Measurements from ENCODE around the gene LRRC8E. TPM values are rescaled to one million over a fixed set of nuclear protein-coding genes. Genes with fewer than 3 reads are reported as not detected.
"Not testable (repeated sequence)": the region's sequence is repeated elsewhere in the genome, so short reads cannot be mapped to it uniquely, and the experiment has no call there.

The LRRC8E gene
- total RNA-seq, 1 donor from 2014 or later: 0.53 TPM

DNA sequence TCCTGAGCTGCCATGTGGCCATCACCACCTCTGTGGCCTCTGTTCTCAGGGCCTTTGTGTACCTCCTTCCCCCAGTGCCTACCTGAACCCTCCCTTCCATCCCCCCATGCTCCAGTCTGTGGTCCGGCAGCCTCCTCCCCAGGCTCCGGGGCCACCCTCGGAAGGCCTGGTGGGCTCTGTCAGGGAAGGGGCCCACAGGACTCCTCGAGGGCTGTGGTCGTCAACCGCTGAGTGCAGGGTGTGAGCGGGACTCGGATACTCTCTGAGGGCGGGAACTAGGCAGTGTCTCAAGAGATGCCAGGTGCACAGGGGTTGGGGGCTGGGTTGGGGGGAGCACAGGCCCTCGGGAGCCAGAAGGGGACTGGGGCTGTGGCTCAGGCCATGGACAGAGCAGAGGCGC, 19.2 kb downstream of the LRRC8E start:
- no peak for DNase-seq (ENCODE audit: low read depth)

DNA sequence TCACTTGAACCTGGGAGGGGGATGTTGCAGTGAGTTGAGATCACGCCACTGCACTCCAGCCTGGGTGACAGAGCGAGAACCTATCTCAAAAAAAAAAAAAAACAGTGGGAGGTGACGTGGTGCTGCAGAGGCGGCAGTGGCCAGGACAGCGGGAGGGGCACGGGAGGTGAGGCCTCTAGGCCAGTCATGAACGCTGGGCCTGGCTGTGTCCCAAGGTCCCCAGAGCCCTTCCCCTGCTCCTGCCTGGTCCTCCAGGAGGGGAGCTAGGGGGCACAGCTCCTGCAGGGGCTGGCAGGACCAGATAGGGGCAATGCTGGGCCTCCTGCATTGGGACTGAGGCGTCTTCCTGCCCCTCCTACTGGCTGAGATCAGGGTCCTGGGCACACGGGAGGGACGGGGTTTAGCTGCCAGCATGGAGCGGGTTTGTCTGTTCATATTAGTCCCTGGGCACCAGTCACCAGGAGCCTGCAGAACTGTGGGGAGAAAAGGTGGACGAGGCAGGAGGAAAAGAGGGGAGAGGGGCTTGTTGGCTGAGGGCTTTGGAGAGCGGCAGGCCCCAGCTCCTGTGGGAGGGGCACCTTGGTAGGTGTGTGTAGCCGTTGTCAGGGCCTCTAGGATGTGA, 19.9 kb downstream of the LRRC8E start:
- DNase-seq (ENCODE audit: low read depth): no peak

DNA sequence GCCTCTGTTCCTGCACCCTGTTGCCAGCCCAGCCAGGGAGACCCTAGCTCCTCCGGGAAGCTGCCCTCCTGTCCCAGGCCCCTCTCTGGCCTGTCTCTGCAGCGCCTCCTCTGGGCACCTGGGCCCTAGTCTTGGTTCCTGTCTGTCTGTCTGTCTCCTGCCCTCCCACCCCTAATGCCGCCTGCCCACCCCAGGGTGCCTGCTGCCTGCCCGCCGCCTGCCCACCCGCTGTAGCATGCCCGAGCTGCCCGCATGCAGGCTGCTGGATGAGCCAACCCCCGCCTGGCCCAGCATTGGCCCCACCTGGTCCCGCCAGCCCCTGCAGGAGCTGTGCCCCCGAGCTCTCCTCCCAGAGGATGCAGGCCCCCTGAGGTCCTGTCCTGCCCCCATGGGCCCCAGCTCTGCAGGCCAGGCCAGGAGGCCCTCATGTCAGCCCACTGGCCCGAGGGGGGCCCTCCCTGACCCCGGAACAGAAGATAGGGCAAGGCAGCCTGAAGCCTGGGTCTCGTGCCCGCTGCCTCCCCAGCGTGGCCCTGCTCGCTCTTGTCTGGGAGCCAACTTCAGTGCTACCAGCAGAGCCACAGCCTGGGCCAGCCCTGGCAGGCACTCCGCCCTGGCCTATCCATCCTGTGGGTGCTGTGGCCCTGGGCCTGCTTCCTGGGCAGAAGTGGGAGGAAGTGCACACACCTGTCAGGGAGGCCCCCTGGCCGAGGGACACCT, 20.6 kb downstream of the LRRC8E start:
- DNase-seq (ENCODE audit: low read depth): no peak

DNA sequence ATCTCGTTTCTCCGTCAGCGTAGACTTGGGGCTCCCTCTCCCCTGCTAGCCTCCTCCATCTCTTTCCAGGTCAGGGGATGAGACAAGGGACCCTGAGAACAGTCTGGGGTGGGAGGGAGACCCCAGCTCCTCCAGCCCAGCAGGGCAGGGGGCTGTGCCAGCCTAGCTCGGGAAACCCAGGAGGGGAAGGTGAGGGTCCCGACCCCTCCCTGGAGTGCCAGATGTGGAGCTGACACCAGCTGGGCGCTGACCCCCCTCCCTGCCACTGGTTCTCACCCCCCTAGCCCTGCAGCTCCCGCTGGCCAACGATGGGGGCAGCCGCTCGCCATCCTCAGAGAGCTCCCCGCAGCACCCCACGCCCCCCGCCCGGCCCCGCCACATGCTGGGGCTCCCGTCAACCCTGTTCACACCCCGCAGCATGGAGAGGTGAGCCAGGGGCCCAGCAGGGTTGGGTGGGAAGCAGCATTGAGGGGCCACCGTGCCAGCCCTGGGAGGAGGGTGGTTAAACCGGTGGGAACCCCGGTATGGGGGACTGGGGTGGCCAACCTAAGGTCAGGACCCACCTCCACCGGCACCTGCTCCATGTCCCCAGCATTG, 21.3 kb downstream of the LRRC8E start:
- DNase-seq (ENCODE audit: low read depth): no peak

DNA sequence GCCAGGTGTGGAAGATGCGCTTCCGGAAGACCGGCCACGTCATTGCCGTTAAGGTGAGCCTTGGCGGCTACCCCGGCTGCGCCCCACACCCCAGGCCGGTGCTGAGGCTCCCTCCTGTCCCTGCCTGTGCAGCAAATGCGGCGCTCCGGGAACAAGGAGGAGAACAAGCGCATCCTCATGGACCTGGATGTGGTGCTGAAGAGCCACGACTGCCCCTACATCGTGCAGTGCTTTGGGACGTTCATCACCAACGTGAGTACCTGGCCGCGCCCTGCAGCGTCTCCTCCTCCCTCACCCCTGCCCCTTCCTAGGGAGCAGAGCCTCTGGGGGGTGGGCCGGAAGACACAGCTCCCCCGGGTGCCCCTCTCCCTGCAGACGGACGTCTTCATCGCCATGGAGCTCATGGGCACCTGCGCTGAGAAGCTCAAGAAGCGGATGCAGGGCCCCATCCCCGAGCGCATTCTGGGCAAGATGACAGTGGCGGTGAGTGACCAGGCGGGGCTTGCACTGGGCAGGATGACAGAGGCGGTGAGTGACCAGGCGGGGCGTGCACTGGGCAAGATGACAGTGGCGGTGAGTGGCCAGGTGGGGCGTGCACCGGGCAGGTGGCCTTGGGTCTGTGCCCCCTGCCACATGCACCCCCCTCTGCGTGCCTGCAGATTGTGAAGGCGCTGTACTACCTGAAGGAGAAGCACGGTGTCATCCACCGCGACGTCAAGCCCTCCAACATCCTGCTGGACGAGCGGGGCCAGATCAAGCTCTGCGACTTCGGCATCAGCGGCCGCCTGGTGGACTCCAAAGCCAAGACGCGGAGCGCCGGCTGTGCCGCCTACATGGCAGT, 22.2 kb downstream of the LRRC8E start:
- no peak for DNase-seq (ENCODE audit: low read depth)

DNA sequence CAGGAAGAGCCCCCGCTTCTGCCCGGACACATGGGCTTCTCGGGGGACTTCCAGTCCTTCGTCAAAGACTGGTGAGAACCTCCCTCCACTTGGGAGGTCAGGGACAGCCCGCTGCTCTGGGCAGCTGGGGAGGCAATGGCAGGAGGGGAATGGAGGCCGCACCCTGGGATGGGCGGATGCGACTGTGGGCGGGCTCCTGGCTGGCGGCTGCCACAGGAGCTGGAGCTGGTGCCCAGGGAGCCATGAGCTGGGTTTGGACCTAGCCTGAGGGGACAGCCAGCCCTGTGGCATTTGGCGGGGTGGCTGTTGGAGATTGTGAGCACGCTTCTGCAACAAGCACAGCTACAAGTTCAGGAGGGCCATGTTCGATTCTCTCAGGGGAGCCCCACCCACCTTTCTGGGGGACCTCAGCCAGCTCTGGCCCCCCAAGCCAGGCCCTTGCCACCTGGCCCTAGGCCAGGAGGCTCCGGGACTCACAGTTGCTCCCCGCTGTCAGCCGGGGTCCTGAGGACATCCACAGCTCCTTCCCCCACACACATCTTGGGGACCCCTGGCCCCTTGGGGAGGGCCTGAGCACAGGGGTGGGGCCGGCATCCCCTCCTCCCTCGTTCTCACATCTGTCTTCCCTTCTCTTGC, 23.3 kb downstream of the LRRC8E start:
- DNase-seq (ENCODE audit: low read depth): no peak

DNA sequence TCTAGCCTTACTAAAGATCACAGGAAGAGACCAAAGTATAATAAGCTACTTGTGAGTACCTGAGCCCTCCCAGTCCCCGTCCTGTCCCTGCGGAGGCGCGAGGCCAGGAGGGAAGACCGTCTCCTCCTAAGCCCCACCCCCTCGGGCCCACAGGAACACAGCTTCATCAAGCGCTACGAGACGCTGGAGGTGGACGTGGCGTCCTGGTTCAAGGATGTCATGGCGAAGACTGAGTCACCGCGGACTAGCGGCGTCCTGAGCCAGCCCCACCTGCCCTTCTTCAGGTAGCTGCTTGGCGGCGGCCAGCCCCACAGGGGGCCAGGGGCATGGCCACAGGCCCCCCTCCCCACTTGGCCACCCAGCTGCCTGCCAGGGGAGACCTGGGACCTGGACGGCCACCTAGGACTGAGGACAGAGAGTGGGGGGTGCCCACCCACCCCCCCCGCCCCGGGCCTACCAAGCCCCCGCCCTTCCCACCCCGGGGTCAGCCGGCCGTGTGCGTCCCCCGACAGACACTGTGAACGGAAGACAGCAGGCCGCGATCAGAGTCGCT, 23.9 kb downstream of the LRRC8E start:
- no peak for DNase-seq (ENCODE audit: low read depth)

DNA sequence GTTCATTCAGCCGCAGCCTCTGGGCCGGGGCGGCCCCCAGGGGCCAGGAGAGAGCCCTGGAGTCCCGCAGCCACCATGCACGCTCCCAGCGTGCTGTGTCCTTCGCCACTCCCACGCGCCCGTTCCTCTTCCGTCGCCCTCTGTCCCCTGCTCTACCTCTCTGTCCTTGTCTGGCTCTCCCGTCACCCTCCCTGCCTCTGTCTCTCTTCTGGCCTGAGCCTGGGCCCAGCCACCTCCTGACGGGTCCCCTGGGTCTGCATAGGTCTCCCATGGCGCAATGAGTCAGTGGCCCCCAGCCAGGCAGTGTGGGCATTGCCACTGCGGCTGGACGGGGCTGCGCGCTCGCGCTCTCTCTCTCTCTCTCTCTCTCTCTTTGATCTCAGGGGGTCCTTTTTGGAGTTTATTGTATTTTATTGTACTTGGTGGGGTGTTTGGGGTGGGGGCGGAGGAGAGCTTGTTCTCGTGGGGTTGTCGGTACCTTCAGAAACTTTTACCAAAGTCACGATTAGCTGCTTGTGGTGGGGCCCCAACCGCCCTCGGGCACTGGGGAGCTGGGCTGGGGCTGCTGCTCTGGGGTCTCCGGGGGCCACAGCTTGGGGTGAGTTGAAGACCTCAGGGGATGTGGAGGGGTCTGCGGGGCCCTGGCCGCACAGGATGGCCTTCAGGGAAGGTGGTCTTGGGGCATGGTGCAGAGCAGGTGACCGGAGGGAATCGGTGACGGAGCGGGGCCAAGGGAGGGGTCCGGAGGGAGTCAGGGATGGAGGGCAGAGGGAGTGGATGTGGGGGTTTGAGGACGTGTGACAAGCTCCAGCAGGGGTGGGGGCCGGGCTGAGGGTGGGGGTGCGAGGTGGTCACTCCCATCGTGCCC, 24.6 kb downstream of the LRRC8E start:
- DNase-seq (ENCODE audit: low read depth): no peak

DNA sequence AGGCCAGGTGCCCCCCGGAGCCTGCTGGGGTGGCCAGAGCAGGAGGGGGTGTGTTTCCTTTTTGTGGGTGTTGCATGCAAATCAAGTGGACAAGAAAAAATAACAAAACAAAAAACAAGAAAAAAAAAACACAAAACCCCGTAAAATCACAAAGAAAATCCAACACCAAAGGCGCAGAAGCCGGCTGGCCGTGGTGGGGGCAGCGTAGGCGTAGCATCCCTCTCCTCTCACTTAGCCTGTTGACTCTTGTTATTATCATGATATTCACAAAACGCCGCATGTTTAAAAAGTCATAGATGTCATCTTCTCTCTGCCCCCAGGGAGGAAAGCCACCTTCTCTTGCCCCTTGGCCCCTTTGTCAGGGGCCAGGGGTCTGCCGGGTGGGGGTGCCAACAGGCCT, 25.3 kb downstream of the LRRC8E start:
- DNase-seq (ENCODE audit: low read depth): no peak

DNA sequence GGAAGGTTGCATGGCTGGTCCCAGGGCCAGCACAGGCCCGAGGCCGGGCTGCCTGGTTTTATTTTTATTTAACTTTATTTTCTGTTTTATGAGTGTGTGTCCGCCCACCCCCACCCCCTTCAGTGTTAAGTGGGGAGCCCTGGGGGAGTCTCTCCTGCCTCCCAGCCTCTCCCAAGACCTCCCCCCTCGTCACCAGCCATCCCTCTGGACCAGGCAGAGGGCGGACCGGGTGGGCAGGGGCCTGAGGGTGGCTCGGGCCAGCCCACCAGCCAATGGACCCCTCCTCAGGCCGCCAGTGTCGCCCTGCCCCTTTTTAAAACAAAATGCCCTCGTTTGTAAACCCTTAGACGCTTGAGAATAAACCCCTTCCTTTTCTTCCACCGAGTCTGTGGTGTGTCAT, 25.8 kb downstream of the LRRC8E start:
- no peak for DNase-seq (ENCODE audit: low read depth)

DNA sequence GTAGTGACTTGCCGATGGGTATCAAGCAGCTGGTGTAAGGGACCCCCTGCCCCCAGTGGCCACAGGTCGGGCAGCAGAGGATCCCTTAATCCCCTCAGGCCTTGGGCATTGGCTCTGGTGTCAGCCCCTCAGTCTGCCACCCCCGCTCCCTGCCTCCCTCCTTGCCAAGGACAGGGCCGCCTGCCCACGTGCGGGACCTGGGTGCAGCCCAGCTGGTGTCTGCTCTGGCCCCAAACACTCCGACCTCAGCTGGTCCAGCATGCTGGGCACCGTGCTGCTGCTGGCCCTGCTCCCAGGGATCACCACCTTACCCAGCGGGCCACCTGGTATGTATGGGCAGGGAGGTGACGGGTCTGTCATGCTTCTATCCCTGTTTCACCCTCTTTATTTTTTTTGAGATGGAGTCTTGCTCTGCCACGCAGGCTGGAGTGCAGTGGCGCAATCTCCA, 26.3 kb downstream of the LRRC8E start, which contains the start of gene TGFBR3L:
Gene TGFBR3L, plus strand, starts transcription at position 233 of the 448 bp plus-strand sequence.
- no peak for DNase-seq (ENCODE audit: low read depth)

DNA sequence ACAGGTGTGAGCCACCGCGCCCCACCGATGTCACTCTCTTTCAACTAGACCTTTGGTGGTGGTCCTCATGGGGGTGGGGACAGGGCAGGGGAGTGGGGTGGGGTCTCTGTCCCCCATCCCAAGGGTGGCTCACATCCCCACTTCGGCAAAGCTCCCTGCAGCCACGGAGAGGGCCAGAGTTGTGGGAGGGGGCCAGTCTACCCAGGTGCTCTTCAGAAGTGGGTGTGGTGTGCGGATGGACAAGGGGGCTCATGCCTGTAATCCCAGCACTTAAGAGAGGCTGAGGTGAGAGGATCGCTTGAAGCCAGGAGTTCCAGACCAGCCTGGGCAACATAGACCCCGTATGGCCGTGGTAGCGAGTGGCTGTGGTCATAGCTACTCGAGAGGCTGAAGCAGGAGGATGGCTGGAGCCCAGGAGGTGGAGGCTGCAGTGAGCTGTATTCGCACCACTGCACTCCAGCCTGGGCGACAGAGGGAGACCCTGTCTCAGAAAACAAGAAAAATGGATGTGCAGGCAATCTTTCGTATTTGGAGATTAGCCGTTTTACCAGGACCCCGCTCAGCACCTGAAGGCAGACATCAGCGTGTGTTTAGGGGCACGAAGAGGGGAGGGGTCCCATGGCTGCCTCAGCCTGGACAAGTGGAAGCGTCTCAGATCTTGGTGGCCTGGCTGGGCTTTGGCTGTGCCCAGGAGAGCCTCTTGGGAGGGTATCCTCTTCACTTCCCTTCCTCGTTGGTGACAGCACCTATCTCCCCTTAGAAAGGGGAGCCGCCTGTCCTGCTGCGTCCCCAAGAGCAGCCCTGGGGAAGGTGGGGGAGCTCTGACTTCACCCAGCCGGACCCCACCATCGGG, 27.2 kb downstream of the LRRC8E start:
- no peak for DNase-seq (ENCODE audit: low read depth)

DNA sequence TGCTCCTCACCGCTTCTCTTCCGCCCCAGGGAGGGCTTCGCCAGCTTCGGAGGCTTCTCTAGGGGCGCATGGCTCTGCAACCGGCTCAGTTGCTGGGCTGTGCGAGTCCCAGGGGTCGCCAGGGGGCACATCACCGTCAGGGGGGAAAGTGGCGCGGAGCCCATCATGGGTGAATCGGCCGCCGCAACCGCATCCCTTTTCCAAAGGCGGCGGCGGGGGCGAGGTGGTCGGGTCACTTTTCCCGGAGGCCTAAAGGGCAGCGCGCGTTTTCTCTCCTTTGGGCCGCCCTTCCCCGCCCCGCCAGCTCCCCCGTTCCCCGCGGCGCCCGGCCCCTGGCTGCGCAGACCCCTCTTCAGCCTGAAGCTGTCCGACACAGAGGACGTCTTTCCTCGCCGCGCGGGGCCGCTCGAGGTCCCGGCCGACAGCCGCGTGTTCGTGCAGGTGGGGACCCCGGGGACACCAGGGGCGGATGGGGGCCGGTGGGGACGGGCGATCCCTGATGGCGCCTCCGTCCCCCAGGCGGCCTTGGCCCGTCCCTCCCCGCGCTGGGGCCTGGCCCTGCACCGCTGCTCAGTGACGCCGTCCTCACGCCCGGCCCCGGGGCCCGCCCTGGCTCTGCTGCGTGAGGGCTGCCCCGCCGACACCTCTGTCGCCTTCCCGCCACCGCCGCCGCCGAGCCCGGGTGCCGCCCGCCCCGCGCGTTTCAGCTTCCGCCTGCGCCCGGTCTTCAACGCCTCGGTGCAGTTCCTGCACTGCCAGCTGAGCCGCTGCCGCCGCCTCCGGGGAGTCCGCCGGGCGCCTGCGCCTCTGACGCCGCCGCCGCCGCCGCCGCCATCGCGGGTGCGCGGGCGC, 28.0 kb downstream of the LRRC8E start:
- peak; percentile 11 for DNase-seq (ENCODE audit: low read depth)

DNA sequence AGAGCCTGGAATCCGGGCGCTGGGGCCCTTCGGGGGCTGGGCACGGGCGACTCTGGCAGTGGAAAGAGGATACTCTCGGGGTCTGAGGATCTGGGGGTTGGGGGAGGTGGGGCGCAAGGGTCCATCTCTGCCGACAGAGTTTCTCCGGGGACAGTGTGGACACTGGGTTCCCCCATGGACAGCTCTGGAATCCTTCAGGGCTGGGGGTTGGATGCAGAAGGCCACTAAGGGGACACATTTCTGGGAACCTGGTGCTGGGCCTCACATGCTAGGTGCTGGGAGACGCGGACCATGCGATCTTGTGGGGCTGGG, 28.6 kb downstream of the LRRC8E start:
- no peak for DNase-seq (ENCODE audit: low read depth)

DNA sequence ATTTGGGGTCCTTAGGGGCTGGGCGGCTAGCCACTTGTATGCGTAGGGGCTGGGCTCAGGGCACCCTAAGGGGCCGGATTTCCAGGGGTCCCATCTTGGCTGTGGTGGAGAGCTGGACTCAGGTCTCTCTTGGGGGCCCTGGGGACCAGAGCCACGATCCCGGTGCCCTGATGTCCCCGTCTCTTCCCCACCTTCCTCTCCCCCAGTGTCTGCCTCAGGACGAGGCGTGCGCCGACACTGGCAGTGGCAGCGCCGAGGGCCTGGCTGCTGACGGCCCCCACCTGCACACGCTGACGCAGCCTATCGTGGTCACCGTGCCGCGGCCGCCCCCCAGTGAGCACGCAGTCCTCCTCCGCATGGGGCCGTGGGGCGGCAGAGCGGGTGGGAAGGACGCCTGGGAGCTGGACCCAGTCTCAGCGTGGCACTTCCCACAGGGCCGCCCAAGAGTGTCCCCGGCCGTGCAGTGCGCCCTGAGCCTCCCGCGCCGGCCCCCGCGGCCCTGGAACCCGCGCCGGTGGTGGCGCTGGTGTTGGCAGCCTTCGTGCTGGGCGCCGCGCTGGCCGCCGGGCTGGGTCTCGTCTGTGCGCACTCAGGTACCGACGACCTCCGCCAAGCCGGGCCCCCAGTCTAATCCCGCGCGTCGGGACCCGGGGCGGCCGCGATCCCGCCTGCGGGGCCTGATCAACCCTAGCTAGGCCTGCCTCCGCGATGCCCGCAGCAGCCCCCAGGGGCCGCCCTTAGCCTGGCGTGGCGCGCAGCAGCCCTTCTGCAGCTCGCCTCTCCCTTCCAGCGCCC, 29.2 kb downstream of the LRRC8E start:
- peak; percentile 51 for DNase-seq (ENCODE audit: low read depth)

DNA sequence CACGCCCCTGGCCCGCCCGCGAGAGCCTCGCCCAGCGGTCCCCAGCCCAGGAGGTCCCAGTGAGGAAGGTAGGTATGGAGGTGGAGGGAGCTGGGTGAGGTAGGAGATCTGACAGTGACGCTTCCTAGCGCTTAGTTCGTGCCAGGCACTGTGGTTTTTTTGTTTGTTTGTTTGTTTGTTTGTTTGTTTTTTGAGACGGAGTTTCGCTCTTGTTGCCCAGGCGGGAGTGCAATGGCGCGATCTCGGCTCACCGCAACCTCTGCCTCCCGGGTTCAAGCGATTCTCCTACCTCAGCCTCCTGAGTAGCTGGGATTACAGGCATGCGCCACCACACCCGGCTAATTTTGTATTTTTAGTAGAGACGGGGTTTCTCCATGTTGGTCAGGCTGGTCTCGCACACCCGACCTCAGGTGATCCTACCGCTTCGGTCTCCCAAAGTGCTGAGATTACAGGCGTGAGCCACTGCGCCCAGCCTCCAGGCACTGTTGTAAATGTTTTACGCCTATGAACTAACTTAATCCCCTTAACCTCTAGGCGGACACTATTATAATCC, 29.8 kb downstream of the LRRC8E start:
- DNase-seq (ENCODE audit: low read depth): not testable (repeated sequence)
